GM21360 (cell line): ENCODE results near the gene LIX1.
"Not testable (repeated sequence)": the region's sequence is repeated elsewhere in the genome, so short reads cannot be mapped to it uniquely, and the experiment has no call there.

Experiments used
- ATAC-seq: cut with Tn5 transposase; IDR thresholded peaks from one replicate; pipeline ENCODE4 v1.9.1; 2021; ENCODE audit warnings: mild to moderate bottlenecking, moderate library complexity; ENCODE audit not compliant: unreplicated experiment

LIX1 gene

DNA sequence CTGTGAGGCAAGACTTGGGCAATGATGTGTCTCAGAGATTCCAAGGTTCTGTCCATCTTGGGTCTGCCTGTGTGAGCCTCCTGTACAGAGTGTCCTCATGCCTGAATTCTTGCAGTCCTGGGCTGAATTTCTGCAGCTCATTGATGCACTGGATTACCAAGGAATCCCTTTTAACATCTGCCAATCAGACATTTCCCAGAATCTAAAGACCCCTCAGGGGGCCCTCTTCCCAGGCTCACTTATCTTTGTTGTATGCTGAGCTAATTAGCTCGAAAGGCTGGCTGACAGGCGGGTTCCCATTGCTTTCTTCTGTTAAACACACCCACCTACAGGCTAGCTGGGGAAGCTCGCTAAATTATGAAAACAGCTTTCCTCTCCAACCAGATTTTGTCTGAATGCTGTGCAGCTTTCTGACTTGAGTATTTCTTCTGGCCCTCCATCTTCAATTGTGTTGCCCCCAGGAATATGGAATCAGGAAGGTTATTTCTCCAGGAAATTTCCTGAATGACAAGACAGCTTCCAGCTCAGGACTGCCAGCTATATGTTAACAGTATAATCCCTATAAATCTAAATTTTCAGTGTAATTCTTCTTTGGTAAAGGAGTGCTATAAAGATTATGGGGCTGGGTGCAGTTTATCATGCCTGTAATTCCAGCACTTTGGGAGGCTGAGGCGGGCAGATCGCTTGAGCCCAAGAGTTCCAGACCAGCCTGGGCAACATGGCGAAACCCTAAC, at the start of gene LIX1:
TSS of gene LIX1 (minus strand) at position 91 of the 734 bp plus-strand sequence. CDS start at position 56, 35 bp downstream.
- peak; percentile 81 for ATAC-seq

DNA sequence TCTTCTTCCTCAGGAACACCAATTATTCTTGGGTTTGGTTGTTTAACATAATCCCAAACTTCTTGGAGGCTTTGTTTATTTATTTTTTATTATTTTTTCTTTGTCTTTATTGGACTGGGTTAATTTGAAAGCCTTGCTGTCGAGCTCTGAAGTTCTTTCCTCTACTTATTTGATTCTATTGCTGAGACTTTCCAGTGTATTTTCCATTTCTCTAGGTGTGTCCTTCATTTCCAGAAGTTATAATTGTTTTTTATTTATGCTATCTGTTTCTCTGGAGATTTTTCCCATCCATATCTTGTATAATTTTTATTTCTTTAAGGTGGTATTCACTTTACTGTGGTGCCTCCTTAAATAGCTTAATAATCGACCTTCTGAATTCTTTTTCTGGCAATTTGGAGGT, 49.5 kb upstream of the LIX1 start:
- ATAC-seq, result no peak

DNA sequence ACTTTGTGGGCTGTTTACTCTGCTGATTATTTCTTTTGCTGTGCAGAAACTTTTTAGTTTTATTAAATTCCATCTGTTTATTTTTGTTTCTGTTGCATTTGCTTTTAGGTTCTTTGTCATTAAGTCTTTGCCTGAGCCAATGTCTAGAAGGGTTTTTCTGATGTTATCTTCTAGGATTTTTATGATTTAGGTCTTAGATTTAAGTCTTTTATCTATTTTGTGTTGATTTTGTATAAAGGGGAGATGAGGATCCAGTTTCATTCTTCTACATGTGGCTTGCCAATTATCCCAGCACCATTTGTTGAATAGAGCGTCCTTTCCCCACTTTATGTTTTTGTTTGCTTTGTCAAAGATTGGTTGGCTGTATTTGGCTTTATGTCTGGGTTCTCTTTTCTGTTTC, 47.1 kb upstream of the LIX1 start:
- not testable (repeated sequence) for ATAC-seq

DNA sequence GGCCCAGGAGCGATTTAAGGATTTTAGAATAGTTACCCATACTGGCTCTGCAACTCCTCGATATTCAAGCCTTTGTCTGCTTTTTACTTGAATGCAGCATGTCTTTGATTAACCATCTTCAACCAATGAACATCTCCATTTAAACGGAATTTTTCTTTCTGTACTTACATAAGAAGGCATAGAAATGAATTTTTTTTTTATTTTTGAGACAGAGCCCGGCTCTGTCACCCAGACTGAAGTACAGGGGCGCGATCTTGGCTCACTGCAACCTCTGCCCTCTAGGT, 41.5 kb upstream of the LIX1 start:
- ATAC-seq, result no peak

DNA sequence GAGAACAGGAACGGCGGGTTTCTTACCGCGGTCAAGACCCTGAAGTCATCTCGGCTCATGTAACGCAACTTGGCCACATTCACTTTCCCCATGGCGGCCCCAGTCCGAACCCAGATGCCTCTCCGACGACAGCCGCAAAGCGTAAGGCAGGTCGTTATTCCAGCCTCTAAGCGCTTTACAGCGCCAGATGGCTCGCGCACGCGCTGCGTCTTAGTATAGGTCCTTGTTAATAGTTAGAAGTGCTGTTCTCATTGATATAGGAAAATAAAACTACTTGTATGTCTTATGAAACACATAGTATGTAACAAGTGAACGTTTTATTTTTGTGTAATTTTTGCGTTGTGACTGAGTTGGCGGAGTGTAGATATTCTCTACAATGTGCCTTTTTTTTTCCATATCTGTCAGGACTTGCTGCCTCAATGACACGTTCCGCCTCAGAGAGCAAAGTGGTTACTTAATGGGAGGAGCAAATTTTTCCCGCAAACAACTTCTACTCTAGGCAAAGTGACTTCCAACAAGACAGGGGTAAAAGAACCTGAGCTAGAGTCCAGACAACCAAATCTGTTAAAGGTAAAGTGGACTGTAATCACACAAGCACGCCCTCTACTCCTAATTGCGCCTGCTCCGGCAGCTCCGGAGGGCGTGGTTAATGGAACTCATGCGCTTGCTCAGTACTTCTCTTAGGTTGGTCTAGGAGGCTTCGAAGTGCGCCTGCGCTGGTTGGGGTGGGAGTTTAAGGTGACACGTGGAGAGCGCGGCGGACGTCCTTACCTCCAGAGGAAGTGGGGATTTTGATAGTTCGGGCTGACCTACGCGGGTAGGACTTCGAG, 40.9 kb upstream of the LIX1 start, which contains the start of gene RIOK2:
TSS of gene RIOK2 (minus strand) at position 148 of the 830 bp plus-strand sequence. CDS start at position 92, 56 bp downstream.
- ATAC-seq, result peak; percentile 87

DNA sequence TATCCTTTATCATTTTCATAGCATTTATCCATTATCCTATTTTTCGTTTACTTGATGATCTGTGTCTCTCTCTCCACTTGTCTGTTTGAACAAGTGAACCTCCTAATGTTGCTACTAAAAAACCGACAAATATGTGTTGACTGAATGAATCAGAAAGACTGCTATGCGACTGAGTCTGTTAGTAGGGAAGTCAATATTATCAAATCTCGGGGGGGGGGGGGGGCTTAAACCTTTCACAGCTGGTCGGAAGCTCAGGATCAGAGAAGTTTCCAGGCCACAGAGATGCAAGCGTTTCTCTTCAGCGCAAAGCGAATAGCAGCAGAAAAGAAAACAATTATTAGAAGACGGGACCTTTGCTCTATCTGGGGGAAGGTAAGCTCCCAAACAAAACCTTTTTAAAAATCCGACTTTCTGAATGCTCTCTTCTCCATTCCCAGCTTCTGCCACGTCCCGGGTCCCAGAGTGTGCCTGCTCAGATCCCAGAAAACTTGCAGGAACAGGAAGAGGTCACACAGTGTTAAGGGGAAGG, 40.2 kb upstream of the LIX1 start:
- no peak for ATAC-seq

DNA sequence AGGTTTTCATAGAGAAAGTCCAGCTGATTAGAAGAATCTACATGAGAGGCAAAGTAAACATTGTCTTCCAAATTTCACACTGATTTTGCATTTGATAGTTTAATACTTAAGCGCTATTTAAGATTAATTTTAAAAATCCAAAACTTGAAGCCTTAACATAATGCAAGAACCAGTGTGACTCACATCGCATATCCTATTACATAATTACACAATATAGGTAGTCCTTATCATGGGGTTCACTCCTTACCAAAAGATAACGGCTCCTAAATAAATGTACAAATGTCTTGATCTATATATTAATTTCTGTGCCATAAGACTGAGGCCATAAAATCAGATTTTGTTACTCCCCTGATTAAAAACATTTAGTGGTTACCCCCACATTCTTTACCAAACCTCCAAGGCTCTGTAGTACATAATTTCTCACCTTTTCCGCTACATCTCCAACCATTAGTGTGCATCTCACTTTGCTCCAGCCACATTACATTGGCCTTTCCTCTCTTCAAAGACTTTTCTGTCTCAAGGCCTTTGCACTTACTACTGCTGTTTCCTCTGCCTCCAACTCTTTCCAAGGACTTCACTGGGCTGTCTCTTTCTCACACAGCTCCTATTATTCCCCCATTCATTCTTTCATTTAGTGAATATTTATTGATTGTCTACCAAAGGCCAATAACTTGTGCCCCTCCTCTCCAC, 39.6 kb upstream of the LIX1 start:
- ATAC-seq, result no peak

DNA sequence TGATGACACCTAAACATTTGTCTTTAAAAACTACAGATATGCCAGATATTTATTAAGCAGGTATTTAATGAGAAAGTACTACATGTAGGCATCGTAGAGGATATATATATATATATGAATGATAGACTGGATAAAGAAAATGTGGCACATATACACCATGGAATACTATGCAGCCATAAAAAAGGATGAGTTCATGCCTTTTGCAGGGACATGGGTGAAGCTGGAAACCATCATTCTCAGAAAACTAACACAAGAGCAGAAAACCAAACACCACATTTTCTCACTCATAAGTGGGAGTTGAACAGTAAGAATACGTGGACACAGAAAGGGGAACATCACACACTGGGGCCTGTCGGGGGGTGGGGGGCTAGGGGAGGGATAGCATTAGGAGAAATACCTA, 37.0 kb upstream of the LIX1 start:
- ATAC-seq, result not testable (repeated sequence)

DNA sequence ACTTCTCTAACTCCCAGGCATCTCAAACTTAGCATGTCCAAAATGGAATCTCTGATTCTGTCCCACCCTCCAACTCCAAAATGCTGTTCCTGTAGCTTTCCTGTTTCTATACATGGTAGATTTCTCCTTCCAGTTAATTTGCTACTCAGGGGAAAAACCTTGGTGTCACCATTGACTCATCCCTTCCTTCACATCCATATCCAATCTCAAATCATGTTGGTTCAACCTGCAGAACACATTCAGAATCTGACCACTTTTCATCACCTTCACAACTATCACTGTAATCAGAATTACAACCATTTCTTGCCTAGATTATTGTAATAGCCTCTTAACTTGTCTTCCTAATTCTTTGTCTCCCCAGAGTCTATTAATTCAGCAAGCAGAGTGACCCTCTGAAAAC, 29.8 kb upstream of the LIX1 start:
- ATAC-seq, result no peak

DNA sequence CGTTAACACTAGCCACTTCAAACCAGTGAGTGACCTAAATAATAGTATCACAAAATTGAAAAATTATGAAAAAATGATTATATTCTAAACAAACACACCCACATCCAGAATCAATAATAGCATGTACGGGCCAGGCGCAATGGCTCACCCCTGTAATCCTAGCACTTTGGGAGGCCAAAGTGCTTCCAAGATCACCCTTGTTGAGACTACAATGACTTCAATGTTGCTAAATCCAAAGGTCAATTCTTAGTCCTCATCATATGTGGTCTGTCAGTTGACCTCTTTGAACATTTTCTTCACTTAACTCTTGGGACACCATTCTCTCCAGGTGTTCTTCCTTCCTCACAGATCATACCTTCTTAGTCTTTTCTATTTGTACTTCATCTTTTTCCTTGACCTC, 29.3 kb upstream of the LIX1 start:
- ATAC-seq, result no peak

DNA sequence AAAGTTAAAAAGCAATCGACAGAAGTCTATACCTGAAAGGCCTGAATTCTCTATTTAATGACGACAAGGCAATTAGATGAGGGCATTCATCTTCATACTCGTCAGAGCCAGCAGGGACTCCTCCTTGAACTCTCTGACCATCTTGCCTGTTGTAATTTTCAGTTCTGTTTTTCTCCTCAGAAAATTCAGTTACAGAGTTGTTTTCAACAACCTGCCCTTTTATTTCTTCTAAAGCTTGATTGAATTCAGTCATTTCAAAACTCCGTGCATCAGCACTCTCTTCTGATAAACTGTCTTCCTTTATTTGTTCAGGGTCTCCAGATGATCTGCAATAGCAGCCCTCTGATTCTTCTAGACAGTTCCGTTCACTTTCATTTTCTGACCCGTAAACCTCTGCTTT, 25.0 kb upstream of the LIX1 start:
- peak; percentile 76 for ATAC-seq

DNA sequence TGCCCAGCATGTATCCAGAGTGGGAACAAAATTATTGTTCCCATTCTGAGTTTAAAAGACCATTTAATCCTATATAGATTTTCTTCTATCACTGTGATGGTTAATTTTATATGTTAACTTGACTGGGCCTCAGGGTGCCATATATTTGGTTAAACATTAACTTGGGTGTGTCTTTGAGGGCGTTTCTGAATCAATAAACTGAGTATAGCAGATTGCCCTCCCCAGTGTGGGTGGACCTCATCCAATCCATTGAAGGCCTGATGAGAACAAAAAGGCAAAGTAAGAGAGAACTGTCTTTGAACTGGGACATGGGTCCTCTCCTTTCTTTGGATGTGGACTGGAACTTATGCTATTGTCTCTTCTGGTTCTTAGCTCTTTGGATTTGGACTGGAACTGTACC, 23.3 kb upstream of the LIX1 start:
- ATAC-seq, result no peak

DNA sequence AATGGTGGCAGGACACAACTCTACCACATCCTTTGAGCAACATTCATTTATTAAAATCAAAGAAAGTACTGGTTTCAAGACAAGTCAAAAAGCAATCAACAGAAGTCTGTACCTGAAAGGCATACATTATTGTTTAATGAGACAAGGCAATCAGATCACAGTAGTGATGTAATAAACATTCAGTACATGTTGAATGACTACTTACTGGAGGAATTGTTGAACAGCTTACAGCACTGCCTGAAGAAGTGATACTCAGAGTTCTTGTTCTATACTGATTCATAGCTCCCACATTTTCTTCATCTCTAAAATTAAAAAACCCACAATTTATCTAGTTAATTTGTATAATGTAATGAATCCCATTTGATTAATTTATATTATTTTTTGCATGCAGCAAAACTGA, 22.4 kb upstream of the LIX1 start:
- no peak for ATAC-seq

DNA sequence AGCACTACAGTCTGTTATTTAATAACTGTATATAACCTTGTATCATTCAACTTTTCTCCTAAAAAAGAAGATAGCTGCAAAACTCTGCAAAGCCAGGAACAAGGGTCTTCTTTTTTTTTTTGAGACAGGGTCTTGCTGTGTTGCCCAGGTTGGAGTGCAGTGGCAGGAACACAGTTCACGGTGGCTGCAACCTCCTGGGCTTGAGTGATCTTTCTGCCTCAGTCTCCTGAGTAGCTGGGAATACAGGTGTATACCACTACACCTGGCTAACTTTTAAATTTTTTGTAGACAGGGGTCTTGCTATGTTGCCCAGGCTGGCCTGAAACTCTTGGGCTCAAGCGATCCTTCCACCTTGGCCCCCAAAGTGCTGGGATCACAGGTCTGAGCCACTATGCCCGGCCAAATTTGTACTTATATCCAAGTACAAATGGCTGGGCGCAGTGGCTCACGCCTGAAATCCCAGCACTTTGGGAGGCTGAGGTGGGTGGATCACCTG, 21.4 kb upstream of the LIX1 start:
- ATAC-seq, result no peak

DNA sequence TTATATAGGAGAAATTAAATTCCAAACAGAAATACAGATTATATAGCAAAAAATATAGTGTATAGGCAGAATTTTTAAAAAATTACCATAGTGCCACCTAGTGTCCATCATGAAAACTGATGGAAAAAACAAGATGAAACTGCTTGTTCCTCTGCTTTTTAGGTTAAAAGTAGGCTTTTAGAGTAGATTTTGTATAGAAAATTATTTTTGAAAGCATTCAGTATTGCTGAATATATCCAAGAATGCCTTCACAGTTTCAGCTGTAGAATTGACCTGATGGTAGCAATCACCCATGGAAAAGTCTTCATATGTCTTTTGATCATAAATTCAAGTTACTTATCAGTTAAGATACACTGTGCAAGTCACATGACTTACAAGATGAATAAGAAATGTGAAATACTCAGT, 21.0 kb upstream of the LIX1 start:
- no peak for ATAC-seq

DNA sequence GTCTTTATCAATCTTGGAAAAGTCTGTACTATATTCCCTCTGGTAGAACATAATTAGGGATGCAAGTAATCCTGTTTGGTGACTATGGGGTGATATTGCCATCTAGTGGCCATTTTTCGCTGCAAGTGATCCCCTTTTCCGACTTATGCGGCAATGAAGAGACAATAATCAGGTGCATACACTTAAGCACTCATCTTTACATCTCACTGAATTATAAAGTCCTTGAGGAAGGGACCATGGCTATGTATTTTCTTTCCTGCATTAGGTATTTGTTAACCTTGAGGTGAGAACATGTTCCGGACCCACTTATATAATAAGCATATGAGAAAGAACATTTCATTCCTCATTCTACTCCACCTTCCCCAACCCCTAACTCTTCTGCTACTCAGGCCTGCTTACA, 19.6 kb upstream of the LIX1 start:
- no peak for ATAC-seq

DNA sequence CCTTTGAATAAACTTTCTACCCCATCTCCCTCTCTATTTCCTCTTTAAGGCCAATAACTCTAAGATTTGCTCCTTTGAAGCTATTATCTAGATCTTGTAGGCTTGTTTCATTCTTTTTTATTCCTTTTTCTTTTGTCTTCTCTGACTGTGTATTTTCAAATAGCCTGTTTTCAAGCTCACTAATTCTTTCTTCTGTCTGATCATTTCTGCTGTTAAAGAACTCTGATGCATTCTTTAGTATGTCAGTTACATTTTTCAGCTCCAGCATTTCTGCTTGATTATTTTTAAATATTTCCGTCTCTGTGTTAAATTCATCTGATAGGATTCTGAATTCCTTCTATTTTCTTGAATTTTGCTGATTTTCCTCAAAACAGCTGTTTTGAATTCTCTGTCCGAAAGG, 15.3 kb upstream of the LIX1 start:
- no peak for ATAC-seq

DNA sequence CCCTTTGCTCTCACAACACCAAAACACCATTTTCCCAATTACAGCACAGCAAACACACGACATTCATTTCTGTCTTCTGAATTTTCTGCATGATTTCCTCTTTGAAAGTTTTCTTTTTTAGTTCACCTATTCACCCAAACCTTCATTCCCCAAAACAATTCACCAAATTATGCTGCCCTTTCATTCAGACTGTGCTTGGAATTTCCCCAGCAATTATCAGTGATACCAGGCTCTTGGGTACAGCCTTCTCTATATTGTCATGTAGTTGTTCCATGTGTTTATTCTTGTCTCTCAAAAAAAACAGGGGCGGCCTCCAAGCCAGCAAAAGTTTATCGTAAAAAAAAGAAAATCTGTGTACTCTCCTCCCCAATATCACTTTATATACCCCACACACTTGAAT, 9.0 kb upstream of the LIX1 start:
- ATAC-seq, result no peak

DNA sequence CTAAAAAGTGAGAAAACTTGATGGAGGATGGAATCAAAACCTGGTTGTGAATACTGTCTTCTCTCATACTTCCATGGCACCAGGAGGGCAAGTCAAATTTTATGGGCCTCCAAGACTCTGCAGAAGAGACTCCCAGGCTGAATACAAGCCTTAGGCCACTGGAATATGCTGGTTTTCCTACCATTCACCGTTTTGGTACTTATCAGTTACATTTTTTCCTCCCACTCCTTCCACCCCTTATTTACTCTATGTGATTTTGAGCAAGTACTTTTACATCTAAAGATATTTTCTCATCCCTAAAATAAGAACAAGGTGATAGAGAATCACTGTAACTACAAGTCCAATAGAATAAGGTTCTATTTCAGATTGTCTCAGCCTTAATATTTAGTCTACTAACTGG, 8.0 kb upstream of the LIX1 start:
- ATAC-seq, result no peak

DNA sequence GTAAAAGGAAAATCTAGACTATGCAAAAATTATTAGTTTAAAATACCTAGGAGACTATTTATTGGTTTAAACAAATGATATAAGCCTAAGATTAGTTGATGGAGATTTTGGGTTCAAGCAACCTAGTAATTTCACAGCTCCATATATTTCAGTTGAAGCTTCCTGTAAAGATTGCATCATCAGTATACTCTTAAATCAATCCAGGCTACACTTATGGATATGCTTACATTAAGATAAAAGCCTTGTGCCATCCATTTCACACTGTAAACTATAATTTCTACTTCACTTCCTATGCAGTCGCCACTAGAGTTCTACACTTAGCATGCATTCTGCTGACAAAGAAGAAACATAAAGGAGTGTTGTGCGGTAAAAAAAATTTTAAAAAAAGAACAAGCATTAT, 7.3 kb upstream of the LIX1 start:
- ATAC-seq, result no peak

DNA sequence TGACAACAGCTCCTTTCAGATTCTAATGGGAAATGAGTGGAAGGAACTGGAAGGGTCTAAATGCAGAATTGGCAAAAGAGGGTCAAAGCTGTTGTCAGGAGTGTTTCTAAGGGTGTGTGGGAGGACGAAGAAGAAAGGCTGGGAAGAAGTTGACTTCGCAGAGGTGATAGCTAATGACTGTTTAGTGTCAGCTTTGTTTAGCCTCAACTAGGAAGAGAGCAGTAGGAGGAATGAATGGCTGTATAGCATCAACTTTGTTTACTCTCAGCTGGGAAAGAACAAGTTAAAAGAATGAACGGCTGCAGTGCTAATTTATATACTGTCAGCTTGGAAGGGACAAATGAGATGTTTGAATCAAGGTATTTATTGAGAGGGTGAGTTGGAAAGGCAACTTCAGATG, 5.9 kb upstream of the LIX1 start:
- ATAC-seq, result no peak
